Liver (tissue), 3 donors: ENCODE results near the gene TSPAN5.

Experiments
- EGR1 ChIP-seq, 2 donors: IDR thresholded peaks; 2 replicates each; pipeline ENCODE4 v1.6.1; 2016 to 2018; ENCODE audit warnings: antibody characterized with exemption in 2 of 2, low read depth in 2 of 2
- FOXA1 ChIP-seq: IDR thresholded peaks from 2 replicates; pipeline ENCODE4 v1.6.1; 2016; ENCODE audit warnings: antibody characterized with exemption
- JUND ChIP-seq, 2 donors: IDR thresholded peaks; 2 replicates each; pipeline ENCODE4 v1.6.1; 2016; ENCODE audit warnings: antibody characterized with exemption in 2 of 2
- RXRA ChIP-seq, 2 donors: IDR thresholded peaks; 2 replicates each; pipeline ENCODE4 v1.6.1; 2017 to 2018; ENCODE audit warnings: antibody characterized with exemption in 2 of 2, mild to moderate bottlenecking in 1 of 2
- TAF1 ChIP-seq: conservative IDR thresholded peaks from 2 replicates; pipeline ENCODE4 v1.6.1; 2016; ENCODE audit warnings: antibody characterized with exemption, mild to moderate bottlenecking
- TF ChIP-seq, protein P1 (sequence below): fragments of 150-350 bp; IDR thresholded peaks from 2 replicates; pipeline ENCODE4 v1.5.1; 2017; ENCODE audit warnings: improper control_type of control experiment, low read depth, low read length; ENCODE audit not compliant: missing input control
- TF ChIP-seq, protein P2 (sequence below): IDR thresholded peaks from 2 replicates; pipeline ENCODE4 v1.6.1; 2016; ENCODE audit warnings: antibody characterized with exemption
- donor health status: healthy.
- donor health status: healthy.

DNA sequence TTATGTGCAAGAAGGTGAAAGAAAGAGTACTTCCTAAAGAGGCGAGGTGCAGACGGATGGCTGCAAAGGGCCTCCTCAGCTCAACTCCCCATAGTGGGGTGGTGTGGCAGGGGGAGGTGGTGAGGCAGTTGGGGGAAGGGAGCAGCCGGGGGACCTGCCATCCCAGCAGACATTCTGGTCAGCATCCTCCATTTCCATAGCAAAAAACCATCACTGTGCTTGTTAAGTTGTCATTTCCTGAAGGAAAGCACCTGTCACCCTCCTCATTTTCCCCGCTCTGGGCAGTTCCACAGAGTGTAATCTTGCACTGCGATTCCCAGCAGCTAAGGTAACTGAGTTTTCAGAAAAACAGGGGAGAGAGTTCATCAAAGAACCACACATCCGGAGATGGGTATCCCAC lies 51.5 kb downstream of the TSPAN5 start:
- TF ChIP-seq EGR1 (IDR thresholded peaks at IDR 0.05; ENCODE audit: low read depth in 2 of 2) (no peak), FOXA1 (no peak), JUND (IDR thresholded peaks at IDR 0.05) (no peak), TAF1 (no peak), RXRA (IDR thresholded peaks at IDR 0.05) (no peak)
- TF ChIP-seq, protein P1, sequence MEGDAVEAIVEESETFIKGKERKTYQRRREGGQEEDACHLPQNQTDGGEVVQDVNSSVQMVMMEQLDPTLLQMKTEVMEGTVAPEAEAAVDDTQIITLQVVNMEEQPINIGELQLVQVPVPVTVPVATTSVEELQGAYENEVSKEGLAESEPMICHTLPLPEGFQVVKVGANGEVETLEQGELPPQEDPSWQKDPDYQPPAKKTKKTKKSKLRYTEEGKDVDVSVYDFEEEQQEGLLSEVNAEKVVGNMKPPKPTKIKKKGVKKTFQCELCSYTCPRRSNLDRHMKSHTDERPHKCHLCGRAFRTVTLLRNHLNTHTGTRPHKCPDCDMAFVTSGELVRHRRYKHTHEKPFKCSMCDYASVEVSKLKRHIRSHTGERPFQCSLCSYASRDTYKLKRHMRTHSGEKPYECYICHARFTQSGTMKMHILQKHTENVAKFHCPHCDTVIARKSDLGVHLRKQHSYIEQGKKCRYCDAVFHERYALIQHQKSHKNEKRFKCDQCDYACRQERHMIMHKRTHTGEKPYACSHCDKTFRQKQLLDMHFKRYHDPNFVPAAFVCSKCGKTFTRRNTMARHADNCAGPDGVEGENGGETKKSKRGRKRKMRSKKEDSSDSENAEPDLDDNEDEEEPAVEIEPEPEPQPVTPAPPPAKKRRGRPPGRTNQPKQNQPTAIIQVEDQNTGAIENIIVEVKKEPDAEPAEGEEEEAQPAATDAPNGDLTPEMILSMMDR, result no peak
- TF ChIP-seq, protein P2, sequence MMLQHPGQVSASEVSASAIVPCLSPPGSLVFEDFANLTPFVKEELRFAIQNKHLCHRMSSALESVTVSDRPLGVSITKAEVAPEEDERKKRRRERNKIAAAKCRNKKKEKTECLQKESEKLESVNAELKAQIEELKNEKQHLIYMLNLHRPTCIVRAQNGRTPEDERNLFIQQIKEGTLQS, result no peak
